ENCODE data around the gene S100P. TPM values are rescaled to one million over a fixed set of nuclear protein-coding genes. Genes with fewer than 3 reads are reported as not detected.
"Not testable (repeated sequence)": the region's sequence is repeated elsewhere in the genome, so short reads cannot be mapped to it uniquely, and the experiment has no call there.

S100P gene
- total RNA-seq, 1 experiment from 2014 or later = 0.18 TPM

DNA sequence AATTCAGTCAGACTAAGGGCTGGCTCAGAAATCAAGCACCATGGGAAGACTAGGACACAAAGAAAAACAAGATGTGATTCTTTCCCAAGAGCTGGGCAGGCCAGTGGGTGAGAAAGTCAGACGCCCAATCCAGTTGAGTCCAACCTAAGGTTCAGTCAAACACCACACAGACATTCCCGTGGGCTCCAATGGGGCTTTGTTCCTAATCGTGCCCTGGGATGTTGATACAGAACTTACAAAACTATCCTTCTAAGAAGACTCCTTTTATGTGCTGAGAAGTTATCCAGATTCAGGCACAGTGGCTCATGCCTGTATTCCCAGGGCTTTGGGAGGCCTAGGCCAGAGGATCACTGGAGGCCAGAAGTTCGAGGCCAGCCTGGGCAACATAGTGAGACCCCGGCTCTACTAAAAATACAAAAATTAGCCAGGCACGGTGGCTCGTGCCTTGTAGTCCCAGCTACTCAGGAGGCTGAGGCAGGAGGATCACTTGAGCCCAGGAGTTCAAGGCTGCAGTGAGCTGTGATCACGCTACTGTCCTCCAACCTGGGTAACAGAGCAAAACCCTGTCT lies 26.0 kb downstream of the S100P start:
- Histone ChIP-seq H3K4me1 (peaks cover 10% of the 10 kb centered on the region), H3K27me3 (no peaks in the 10 kb centered on the region), H3K27ac (no peak overlapping the region), H3K4me3 (no peak overlapping the region), H3K9me3 (replicated peaks) (no peaks in the 10 kb centered on the region), H3K36me3 (no peaks in the 10 kb centered on the region)
- DNase-seq = no peak

DNA sequence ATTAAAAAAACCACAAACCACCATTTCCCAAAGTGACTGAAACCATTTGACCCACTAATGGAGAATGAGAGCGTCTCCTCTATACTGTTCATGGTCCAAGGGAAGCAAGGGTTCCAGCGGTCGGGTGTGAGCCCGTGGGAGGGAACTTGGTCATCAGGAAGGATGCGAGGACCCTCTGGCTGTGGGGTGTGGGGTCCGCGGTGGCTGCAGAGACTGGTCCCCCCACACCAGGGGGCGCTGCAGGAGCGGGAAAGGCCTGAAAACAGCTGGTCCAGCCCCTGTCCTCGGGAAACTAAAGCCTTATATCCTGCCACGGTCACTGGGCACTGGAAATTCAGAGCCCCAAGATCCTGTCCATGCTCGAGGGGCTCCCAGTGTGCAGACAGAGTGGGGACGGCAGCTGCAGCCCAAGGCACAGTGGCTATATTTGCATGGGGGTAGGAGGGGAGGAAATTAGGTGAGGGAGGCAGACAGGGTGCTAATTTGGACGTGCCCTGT lies 26.6 kb downstream of the S100P start:
- peaks cover 10% of the 10 kb centered on the region for H3K4me1 ChIP-seq
- H3K27me3 ChIP-seq = no peaks in the 10 kb centered on the region
- no peak overlapping the region for H3K4me3 ChIP-seq
- H3K36me3 ChIP-seq = no peaks in the 10 kb centered on the region
- no peaks in the 10 kb centered on the region for H3K9me3 ChIP-seq (replicated peaks)
- H3K27ac ChIP-seq = no peak overlapping the region
- DNase-seq = peak; percentile 90 to 93

DNA sequence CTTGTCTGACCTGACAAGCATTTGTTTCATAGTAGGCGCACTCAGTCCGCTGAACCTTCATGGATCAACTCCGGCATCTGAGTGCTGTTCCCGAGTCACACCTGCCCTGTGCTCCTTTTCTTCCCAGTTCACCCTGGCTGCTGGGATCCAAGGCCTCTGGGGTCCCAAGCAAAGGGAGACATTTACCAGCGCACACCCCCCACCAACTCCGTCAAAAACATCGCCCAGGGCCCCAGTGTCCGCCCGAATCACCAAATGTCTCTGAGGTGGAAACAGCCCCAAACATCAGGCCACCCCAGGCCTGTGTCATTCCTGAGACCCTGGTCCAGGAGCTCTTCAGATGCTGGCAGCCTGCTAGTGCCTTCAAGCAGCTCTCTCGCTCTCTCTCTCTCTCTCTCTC lies 27.4 kb downstream of the S100P start:
- Histone ChIP-seq H3K27ac (no peak overlapping the region), H3K4me3 (no peak overlapping the region), H3K4me1 (peaks cover 10% of the 10 kb centered on the region), H3K27me3 (no peaks in the 10 kb centered on the region), H3K9me3 (replicated peaks) (no peaks in the 10 kb centered on the region), H3K36me3 (no peaks in the 10 kb centered on the region)
- DNase-seq = no peak

DNA sequence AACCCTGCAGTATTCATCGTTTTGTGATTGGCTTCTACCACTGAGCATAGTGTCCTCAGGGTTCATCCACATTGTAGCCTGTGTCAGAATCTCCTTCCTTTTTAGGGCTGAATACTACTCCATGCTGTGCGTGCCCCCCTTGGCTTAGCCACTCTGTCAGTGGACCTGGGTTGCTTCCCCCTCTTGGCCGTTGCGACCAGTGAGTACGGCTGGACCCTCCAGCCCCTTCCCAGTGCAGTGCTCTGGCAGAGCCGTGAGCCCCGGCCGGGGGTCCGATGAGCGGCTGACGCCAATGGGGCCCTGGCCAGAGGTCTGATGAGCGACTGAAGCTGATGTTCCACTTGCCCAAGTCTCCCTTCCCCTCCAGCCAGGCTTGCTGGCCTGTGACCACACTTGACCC lies 29.2 kb downstream of the S100P start:
- Histone ChIP-seq H3K4me1 (peaks cover 10% of the 10 kb centered on the region; the same call in 1 of the 2 replicates), H3K27me3 (no peaks in the 10 kb centered on the region), H3K36me3 (no peaks in the 10 kb centered on the region), H3K4me3 (no peak overlapping the region), H3K9me3 (replicated peaks) (no peaks in the 10 kb centered on the region), H3K27ac (no peak overlapping the region)
- no peak for DNase-seq

DNA sequence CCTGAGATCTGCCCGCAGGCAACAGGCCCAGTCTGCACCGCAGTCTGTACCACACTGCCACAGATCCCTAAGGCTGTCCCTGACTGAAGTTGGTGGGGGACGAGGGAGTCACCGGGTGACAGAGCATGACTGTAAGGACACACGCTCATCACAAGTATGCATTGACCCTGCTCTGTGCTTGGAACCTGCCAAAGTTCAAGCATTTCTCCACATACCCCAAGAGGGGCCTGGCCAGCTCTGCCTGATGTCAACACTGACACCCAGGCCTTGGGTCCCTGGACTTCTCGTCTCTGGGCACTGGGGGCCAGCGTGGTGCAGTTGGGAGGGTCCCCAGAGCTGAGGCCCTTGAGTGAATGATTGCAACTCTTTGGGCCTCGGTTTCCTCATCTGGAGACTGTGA lies 30.2 kb downstream of the S100P start:
- Histone ChIP-seq H3K36me3 (no peaks in the 10 kb centered on the region), H3K9me3 (replicated peaks) (no peaks in the 10 kb centered on the region), H3K27ac (no peak overlapping the region), H3K4me1 (peaks cover 12% of the 10 kb centered on the region; the same call in 1 of the 2 replicates), H3K27me3 (no peaks in the 10 kb centered on the region), H3K4me3 (no peak overlapping the region)
- DNase-seq = no peak

DNA sequence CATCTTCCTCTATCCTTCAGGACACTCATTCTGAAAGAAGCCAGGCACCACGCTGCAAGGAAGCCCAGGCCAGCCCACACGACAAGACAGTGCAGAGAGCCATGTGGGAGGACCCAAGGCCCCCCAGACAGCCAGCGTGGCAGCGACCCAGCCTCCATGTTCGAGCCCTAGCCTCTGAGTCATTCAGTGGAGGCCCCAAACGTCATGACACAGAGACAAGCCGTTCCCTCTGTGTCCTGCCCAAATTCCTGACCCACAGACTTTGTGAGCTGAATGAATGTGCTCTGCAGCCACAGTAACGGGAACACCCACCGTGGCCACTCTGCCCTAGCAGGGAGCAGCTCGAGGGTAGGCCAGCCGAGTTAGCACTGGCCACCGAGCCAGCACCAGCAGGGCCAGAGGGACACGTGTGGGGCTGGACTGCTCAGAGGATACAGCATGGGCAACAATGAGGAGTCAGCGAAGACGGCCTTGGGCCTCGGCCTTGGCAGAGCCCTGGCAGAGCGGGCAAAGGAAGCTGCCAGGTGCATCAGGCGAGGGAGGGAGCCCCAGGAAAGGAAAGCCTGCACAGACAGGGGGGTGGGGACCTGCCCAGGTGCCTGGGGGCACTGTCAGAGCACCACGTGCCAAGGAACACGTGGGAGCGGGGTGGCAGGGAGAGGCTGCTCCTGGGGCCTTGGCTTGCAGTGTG lies 30.9 kb downstream of the S100P start:
- H3K36me3 ChIP-seq = no peaks in the 10 kb centered on the region
- no peak overlapping the region for H3K27ac ChIP-seq
- H3K27me3 ChIP-seq = no peaks in the 10 kb centered on the region
- no peak for DNase-seq
- no peak overlapping the region for H3K4me3 ChIP-seq
- H3K9me3 ChIP-seq (replicated peaks) = no peaks in the 10 kb centered on the region
- peaks cover 12% of the 10 kb centered on the region; the same call in 1 of the 2 replicates for H3K4me1 ChIP-seq

DNA sequence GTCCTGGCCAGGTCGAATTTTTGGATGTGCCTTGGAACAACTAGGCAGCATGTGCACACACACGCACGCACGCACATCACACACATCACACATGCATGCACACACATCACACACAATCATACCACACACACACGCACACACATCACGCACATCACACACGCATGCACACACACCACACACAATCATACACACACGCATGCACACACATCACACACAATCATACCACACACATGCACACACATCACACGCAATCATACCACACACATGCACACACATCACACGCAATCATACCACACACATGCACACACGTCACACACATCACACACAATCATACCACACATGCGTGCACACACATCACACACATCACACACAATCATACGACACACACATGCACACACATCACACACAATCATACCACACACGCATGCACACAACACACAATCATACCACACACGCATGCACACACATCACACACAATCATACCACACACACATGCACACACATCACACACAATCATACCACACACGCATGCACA lies 31.8 kb downstream of the S100P start:
- not testable (repeated sequence) for H3K9me3 ChIP-seq (replicated peaks); DNase-seq; H3K4me3 ChIP-seq; H3K36me3 ChIP-seq; H3K27ac ChIP-seq; H3K27me3 ChIP-seq
- H3K4me1 ChIP-seq = peaks cover 10% of the 10 kb centered on the region; the same call in 1 of the 2 replicates

DNA sequence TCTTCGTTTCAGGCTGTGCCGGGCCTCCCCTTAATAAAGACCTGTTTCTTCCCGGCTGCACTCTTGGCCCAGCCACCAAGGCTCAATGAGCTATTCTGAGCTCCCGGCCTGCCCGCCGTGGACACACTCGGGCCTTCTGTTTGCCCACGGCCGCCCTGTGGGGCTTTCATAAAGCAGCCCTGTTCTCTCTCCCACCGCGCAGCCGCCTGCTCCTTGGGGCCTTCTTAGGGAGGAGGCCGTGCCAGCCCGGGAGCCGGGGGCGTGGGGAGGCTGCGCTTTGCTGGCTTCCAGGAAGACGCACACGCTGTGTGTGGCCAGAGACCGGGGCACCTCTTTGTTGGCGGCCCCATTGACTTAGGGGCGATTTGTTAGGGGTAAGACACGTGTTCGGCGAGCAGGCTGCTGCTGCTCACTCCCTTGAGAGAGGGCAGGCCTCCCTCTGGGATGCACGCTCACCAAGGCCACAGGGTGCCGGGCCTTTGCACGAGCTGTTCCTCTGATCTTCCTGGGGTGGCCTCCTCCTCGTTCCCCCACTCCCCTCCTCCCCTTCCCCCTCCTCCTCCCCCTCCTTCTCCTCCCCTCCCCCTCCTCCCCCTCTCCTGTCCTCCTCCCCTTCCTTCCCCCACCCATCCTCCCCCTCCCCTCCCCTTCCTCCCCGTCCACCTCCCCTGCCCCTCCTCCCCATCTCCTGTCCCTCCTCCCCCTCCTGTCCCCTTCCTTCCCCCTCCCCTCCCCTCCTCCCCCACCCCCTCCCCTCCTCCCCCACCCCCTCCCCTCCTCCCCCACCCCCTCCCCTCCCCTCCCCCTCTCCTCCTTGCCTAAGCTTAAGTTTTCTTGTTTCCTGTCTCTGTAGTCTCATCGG lies 33.6 kb downstream of the S100P start:
- Histone ChIP-seq H3K4me1 (peaks cover 6% of the 10 kb centered on the region; the same call in 1 of the 2 replicates), H3K27me3 (no peaks in the 10 kb centered on the region), H3K36me3 (no peaks in the 10 kb centered on the region), H3K9me3 (replicated peaks) (no peaks in the 10 kb centered on the region), H3K27ac (peak overlapping the region; percentile 58), H3K4me3 (peak overlapping the region; percentile 50)
- peak; percentile 91 to 92 for DNase-seq

DNA sequence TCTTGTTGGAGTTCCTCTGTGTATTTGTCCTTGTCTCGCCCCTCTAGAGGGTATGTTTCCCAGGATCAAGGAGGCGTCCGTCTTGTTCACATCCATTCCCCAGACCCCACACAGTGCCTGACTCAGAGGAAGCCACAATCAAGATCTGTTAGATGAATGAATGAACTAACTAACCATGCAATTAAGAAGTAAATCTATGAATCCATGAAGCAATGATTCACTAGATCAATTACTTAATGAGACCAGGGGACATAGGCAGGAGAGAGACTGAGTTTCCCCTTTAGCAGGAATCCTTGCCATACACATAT lies 34.2 kb downstream of the S100P start:
- Histone ChIP-seq H3K4me3 (no peak overlapping the region), H3K27ac (no peak overlapping the region), H3K36me3 (no peaks in the 10 kb centered on the region), H3K4me1 (peaks cover 12% of the 10 kb centered on the region; the same call in 1 of the 2 replicates), H3K27me3 (no peaks in the 10 kb centered on the region), H3K9me3 (replicated peaks) (no peaks in the 10 kb centered on the region)
- peak in 1 of 2 experiments; percentile 53 for DNase-seq

DNA sequence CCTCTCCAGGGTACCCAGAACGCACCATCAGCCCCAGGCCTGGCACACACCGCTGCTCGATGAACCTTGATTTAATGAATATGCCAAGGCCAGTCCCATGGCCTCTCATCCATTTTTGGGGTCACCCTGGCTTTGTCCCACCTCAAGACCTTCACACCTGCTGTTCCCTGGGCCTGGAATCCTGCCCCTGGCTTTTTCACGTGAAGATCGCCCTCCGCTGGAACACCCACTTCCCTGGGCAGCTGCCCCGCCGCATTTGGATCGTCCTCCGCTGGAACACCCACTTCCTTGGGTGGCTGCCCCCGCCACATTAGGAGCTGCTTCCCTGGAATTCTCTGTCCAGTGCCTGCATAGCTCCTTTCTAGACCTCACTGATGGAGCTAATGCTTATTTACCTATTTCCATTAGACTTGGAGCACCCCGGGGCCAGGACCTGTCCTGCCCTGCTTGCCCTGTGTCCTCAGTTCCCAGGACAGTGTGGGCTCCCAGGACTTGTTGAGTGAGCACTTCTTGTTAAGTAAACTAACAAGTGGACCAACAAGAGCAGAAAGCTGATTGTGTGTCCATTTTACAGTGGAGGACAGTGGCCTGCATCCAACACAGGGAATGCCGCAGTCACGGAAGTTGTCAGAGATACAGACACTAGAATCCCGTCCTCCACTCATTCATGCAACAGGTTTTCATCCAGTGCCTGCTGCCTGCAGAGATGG lies 34.8 kb downstream of the S100P start:
- no peak overlapping the region for H3K27ac ChIP-seq
- DNase-seq = no peak
- no peaks in the 10 kb centered on the region for H3K9me3 ChIP-seq (replicated peaks)
- H3K27me3 ChIP-seq = no peaks in the 10 kb centered on the region
- H3K36me3 ChIP-seq = no peaks in the 10 kb centered on the region
- no peak overlapping the region for H3K4me3 ChIP-seq
- peaks cover 13% of the 10 kb centered on the region; the same call in 1 of the 2 replicates for H3K4me1 ChIP-seq

DNA sequence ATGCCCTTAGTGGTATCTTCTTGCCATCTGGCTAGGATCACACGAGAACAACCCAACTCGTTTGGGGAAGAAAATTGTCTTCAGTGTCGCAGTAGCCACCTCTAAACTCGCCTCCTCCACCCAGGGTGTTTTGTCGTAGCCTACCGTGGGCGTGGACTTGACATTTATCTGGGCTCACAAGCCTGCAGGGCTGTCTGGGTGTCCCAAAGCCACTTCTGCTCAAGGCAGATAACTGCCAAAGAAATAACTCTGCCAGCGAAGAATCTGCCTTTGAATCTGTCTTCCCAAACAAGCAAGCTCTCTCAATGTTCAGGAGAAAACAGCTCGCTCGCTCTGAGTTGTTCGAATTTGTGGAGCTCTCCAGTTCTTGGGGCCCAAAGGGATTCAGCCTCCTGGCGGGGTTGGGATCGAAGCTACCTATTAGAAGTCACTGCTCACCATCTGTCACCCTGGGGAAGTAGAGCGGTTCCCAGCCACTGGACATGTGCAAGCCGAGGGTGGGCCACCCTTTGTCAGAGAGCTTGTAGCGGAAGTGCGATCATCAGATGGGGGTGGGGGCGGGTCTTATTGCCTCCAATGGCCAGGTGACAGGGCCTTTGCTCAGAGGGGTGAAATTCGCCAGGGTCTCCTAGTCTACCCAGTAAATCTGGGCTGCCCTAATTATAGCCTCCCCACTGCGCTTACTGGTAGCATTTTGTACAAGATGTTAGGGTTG lies 37.1 kb downstream of the S100P start:
- Histone ChIP-seq H3K9me3 (replicated peaks) (no peaks in the 10 kb centered on the region), H3K4me1 (peaks cover 13% of the 10 kb centered on the region; the same call in 1 of the 2 replicates), H3K4me3 (no peak overlapping the region), H3K36me3 (no peaks in the 10 kb centered on the region), H3K27ac (no peak overlapping the region), H3K27me3 (no peaks in the 10 kb centered on the region)
- no peak for DNase-seq

DNA sequence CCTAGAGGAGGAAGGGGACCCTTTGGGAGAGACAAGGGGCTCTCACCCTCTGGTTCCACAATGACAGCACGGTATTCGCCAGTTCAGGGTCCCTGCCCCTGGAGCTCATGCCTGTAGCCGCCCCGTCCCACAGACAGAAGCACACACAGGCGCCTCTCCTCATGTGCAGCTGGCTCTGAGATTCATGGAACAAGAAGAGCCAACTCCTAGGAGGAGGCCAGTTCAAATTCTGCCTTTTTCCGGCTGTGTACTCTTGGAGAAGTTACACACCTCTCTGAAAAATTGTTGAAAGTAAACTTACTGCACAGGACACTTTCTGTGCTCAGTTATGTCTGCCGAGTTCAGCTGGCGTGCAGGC lies 37.6 kb downstream of the S100P start:
- Histone ChIP-seq H3K36me3 (no peaks in the 10 kb centered on the region), H3K4me3 (no peak overlapping the region), H3K9me3 (replicated peaks) (no peaks in the 10 kb centered on the region), H3K27me3 (no peaks in the 10 kb centered on the region), H3K4me1 (peaks cover 13% of the 10 kb centered on the region; the same call in 1 of the 2 replicates), H3K27ac (no peak overlapping the region)
- no peak for DNase-seq

DNA sequence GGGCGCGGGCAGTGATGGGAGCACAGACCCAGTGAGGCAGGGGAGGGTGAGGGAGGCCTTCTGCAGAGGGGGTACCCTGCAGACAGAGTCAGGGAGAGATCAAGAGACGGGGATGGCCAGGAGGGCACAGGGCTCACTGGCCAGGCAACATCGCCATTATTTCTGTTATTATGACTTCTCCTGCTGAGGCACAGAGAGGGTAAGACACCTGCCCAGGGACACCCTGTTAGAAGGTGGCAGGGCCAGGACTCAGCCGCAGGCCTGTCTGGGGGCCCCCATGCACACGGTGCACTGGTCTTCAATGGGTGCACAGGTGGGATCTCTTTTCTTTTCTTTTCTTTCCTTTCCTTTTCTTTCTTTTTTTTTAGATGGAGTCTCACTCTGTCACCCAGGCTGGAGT lies 38.1 kb downstream of the S100P start:
- no peaks in the 10 kb centered on the region for H3K9me3 ChIP-seq (replicated peaks)
- H3K4me1 ChIP-seq = peaks cover 11% of the 10 kb centered on the region; the same call in 1 of the 2 replicates
- DNase-seq = no peak
- H3K27ac ChIP-seq = no peak overlapping the region
- H3K36me3 ChIP-seq = no peaks in the 10 kb centered on the region
- no peak overlapping the region for H3K4me3 ChIP-seq
- H3K27me3 ChIP-seq = no peaks in the 10 kb centered on the region

Data from SJCRH30 (cell line).